Gastroesophageal sphincter (tissue), 3 donors: ENCODE results near the gene PHRF1.

ENCODE experiments used
- POLR2A ChIP-seq, 2 donors: fragments of 450-650 bp; IDR thresholded peaks; one replicate each; pipeline ENCODE4 v1.6.1; 2017; ENCODE audit warnings: antibody characterized with exemption in 2 of 2, mild to moderate bottlenecking in 2 of 2, moderate library complexity in 1 of 2
- POLR2AphosphoS5 ChIP-seq: sonication (generic); formaldehyde crosslinking; IDR thresholded peaks from one replicate; pipeline ENCODE4 v1.6.1; 2017; ENCODE audit warnings: antibody characterized with exemption
- TF ChIP-seq, protein P1 (sequence below), 4 experiments: fragments of 200-600 bp in 2 of 4; fragments of 450-650 bp in 2 of 4; sonication (generic) in 1 of 4; IDR thresholded peaks; one replicate each; pipeline ENCODE4 v1.5.1; 2017 to 2019; ENCODE audit warnings: antibody characterized with exemption in 4 of 4, mild to moderate bottlenecking in 2 of 4, moderate library complexity in 2 of 4

DNA sequence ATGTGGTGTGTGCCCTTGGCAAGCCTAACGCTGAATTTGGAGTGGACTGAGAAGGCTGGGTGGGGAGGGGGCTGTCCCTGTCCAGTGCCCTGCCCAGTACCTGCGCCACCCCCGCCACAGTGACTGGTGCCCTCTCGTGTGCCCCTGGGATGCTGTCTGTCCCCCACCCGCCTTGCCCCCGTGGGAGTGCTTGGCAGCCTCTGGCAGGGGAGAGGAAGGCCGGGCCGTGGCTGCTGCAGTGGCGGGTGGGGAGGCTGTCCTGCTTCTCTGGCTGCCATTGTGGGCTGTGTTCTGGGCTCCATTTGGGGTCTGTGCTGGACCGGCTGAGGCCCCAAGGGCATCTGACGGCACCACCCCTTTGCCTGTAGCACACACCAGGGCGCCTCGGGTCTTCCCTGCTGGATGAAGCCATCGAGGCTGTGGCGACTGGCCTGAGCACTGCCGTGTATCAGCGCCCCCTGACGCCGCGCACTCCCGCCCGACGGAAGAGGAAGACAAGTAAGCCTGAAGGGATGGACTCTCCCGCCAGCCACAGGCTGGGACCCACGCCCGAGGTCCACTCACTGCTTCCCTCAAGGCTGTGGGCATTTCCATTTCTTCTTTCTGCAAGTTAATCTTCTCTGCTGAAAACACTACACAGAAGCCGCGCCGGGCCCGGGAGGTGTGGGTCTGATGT is 21.9 kb downstream of the PHRF1 start:
- TF ChIP-seq POLR2AphosphoS5, result no peak
- TF ChIP-seq POLR2A (IDR thresholded peaks at IDR 0.05), result no peak
- TF ChIP-seq, protein P1, sequence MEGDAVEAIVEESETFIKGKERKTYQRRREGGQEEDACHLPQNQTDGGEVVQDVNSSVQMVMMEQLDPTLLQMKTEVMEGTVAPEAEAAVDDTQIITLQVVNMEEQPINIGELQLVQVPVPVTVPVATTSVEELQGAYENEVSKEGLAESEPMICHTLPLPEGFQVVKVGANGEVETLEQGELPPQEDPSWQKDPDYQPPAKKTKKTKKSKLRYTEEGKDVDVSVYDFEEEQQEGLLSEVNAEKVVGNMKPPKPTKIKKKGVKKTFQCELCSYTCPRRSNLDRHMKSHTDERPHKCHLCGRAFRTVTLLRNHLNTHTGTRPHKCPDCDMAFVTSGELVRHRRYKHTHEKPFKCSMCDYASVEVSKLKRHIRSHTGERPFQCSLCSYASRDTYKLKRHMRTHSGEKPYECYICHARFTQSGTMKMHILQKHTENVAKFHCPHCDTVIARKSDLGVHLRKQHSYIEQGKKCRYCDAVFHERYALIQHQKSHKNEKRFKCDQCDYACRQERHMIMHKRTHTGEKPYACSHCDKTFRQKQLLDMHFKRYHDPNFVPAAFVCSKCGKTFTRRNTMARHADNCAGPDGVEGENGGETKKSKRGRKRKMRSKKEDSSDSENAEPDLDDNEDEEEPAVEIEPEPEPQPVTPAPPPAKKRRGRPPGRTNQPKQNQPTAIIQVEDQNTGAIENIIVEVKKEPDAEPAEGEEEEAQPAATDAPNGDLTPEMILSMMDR (IDR thresholded peaks at IDR 0.05), result no peak
